Ovary (tissue), 9 donors: ENCODE data around the gene DNMBP. TPM values are rescaled to one million over a fixed set of nuclear protein-coding genes. Genes with fewer than 3 reads are reported as not detected.

ENCODE experiments used
- DNase-seq, 5 donors: peaks; one replicate each; pipeline ENCODE4 v3.0.0-alpha.2; 2019 to 2020
- H3K27ac ChIP-seq, 2 donors: fragments of 200-600 bp; one replicate each; pipeline versions ENCODE4 v1.5.1 to v1.8.0; 2019 to 2022
- H3K27me3 ChIP-seq: fragments of 200-600 bp; one replicate; pipeline ENCODE4 v1.8.0; 2022
- H3K36me3 ChIP-seq: fragments of 200-600 bp; sonication (generic); one replicate; pipeline ENCODE4 v1.5.1; 2019
- H3K4me1 ChIP-seq: one replicate; pipeline ENCODE4 v1.8.1; 2013; ENCODE audit warnings: mild to moderate bottlenecking, moderate library complexity; ENCODE audit not compliant: insufficient read depth
- H3K4me3 ChIP-seq: fragments of 200-600 bp; sonication (generic); one replicate; pipeline ENCODE4 v1.5.1; 2017
- H3K9me3 ChIP-seq, 2 donors: fragments of 200-600 bp in 1 of 2; sonication (generic) in 1 of 2; one replicate each; pipeline versions ENCODE4 v1.5.1 to v1.8.1; 2013 to 2019; ENCODE audit warnings: mild to moderate bottlenecking in 1 of 2, moderate library complexity in 1 of 2
- EP300 ChIP-seq: sonication (generic); formaldehyde crosslinking; IDR thresholded peaks from one replicate; pipeline ENCODE4 v1.6.1; 2017; ENCODE audit warnings: antibody characterized with exemption
- POLR2A ChIP-seq: fragments of 450-650 bp; IDR thresholded peaks from one replicate; pipeline ENCODE4 v1.6.1; 2017; ENCODE audit warnings: antibody characterized with exemption, mild to moderate bottlenecking, moderate library complexity
- WGBS, 3 donors: extraction: QIAGEN DNeasy Blood & Tissue Kit in 1 of 3; methylation state at CpG; one replicate each; pipeline versions ENCODE4 v1.1.5 to v1.1.7; 2013 to 2017; 5-methylcytosine and 5-hydroxymethylcytosine counted together
- intact Hi-C, 4 donors: fragments of 100-400 bp; cut with DNase I; formaldehyde crosslinking; loops; one replicate each; pipeline versions ENCODE4 v1.11.0 to v1.15.1; 2022 to 2023
- polyA plus RNA-seq, 2 donors: library from polyadenylated mRNA; stranded (reverse); fragments of 200-250 nt in 1 of 2; fragments of 350-450 nt in 1 of 2; fragmentation: Illumina TruSeq in 1 of 2; extraction: RNeasy Lipid Tissue Mini Kit (QIAGEN cat#74804) in 1 of 2; gene quantifications; one replicate each; pipeline ENCODE4 v1.2.3, GENCODE V29; 2013 to 2014
- total RNA-seq, 7 donors: library from RNA; depleted of rRNA in 2 of 7; stranded (reverse); fragments of >200 nt in 2 of 7; fragmentation: NEBNext Ultra II Directional in 3 of 7; extraction: Animal tissue kit (Norgen Biotek cat#: 25700) in 3 of 7; gene quantifications; one replicate each; pipeline versions ENCODE4 v1.1.0 to v1.2.4, GENCODE V29; 2016 to 2023
- TF ChIP-seq, protein P1 (sequence below), 3 donors: fragments of 450-650 bp in 2 of 3; fragments of 200-600 bp in 1 of 3; IDR thresholded peaks; one replicate each; pipeline versions ENCODE4 v1.5.1 to v1.8.0; 2016 to 2022; ENCODE audit warnings: antibody characterized with exemption in 3 of 3, mild to moderate bottlenecking in 1 of 3
- donor health status: DM: no; HTN: no; CAD: no; lungs with moderate emphysema.
- donor health status: DM: no; HTN: no; CAD: no.
- donor health status: Bipolar disorder and iron deficiency.
- donor health status: DM: yes; HTN: yes; CAD: no.
- donor health status: DM: no; HTN: no; CAD: no.
- donor health status: DM: yes; HTN: yes; CAD: no.

DNMBP gene
- total and polyA plus RNA-seq, 9 donors: 10.8 to 25.4 (median 20.3) TPM

DNA sequence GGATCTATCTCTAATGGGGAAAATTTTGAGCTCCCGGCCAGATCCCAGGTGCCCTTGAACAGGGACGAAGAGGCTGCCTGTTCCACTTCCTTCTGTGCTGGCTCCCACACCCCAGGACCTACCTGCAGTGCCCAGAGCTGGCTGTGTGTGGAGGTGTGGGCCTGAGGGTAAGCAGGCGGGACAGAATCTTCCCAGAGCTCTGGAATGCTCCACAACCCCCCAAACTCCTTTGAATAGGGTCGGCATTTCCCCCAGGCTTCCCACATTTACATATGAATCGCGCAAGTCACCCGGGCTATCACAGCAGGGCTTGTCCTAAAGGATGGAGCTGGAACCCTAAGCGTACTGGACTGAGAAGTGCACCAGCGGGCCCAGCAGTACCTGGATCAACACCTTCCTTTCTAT, 95.9 kb downstream of the DNMBP start:
- intact Hi-C loops: loop anchor here in 1 of 4 donors (10.0 kb wide), 1 partner anchor 91 kb away; the partner anchor contains the start of gene DNMBP

GRCh38 chr10:99912041-99912440, 97.7 kb downstream of the DNMBP start:
- peaks cover 5% of the 10 kb centered on the region for H3K4me1 ChIP-seq
- intact Hi-C loops: loop anchor here in 1 of 4 donors (10.0 kb wide), 1 partner anchor 93 kb away; the partner anchor contains the start of gene DNMBP
- no peak for TF ChIP-seq POLR2A
- TF ChIP-seq, protein P1, sequence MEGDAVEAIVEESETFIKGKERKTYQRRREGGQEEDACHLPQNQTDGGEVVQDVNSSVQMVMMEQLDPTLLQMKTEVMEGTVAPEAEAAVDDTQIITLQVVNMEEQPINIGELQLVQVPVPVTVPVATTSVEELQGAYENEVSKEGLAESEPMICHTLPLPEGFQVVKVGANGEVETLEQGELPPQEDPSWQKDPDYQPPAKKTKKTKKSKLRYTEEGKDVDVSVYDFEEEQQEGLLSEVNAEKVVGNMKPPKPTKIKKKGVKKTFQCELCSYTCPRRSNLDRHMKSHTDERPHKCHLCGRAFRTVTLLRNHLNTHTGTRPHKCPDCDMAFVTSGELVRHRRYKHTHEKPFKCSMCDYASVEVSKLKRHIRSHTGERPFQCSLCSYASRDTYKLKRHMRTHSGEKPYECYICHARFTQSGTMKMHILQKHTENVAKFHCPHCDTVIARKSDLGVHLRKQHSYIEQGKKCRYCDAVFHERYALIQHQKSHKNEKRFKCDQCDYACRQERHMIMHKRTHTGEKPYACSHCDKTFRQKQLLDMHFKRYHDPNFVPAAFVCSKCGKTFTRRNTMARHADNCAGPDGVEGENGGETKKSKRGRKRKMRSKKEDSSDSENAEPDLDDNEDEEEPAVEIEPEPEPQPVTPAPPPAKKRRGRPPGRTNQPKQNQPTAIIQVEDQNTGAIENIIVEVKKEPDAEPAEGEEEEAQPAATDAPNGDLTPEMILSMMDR (IDR thresholded peaks at IDR 0.05): no peak
- no peak for TF ChIP-seq EP300
- H3K27ac ChIP-seq: no peak overlapping the region
- DNase-seq: no peak
- H3K36me3 ChIP-seq: no peaks in the 10 kb centered on the region
- H3K9me3 ChIP-seq: no peaks in the 10 kb centered on the region
- H3K27me3 ChIP-seq: no peaks in the 10 kb centered on the region
- H3K4me3 ChIP-seq: no peak overlapping the region

More for the DNA sequence above, 95.9 kb downstream of the DNMBP start:
- H3K4me1 ChIP-seq: peaks cover 11% of the 10 kb centered on the region
- no peak for DNase-seq
- WGBS, 3 donors: 75 to 76% (median 76%) methylated on average over 9 of the region's 9 CpGs
- H3K27me3 ChIP-seq: no peaks in the 10 kb centered on the region
- no peak overlapping the region for H3K27ac ChIP-seq
- TF ChIP-seq POLR2A (no peak), EP300 (no peak)
- TF ChIP-seq, protein P1 (IDR thresholded peaks at IDR 0.05): no peak
- no peaks in the 10 kb centered on the region for H3K9me3 ChIP-seq
- no peak overlapping the region for H3K4me3 ChIP-seq
- H3K36me3 ChIP-seq: no peaks in the 10 kb centered on the region

DNA sequence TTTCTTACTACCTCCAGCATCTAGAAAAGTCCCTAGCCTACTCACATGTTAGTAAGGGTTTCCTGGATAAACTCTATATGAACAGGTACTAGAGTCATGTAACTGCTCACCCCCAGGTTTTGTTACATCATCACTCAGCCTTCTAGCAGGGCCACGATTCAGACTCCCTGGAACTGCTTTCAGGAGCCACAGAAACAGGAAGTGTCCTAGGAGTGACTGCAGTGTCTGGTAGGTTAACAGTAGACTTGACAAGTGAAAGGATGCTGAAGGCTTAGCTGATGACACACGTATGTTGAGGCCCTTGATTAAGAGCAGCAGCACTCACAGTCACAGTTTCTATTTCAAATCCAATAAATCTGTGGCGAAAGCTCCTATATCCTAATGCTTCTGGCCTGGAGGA, 101.2 kb downstream of the DNMBP start:
- TF ChIP-seq POLR2A: no peak
- no peak for TF ChIP-seq EP300
- TF ChIP-seq, protein P1 (IDR thresholded peaks at IDR 0.05): no peak
- Histone ChIP-seq H3K4me1 (peaks cover 5% of the 10 kb centered on the region), H3K36me3 (no peaks in the 10 kb centered on the region), H3K4me3 (no peak overlapping the region), H3K27me3 (no peaks in the 10 kb centered on the region), H3K27ac (no peak overlapping the region), H3K9me3 (no peaks in the 10 kb centered on the region)
- DNase-seq: no peak
- intact Hi-C loops: loop anchor here in 1 of 4 donors (5.0 kb wide), 1 partner anchor 99 kb away; the partner anchor contains the start of gene DNMBP
- 88 to 91% (median 89%) methylated on average over 3 of the region's 3 CpGs for WGBS, 3 donors

GRCh38 chr10:99906470-99906869, 103.3 kb downstream of the DNMBP start:
- WGBS, 3 donors: 59 to 67% (median 61%) methylated on average over 9 of the region's 9 CpGs
- peak in 4 of 5 donors; percentile 29 to 55 (median 38) for DNase-seq

More at GRCh38 chr10:99906470-99906869, 103.3 kb downstream of the DNMBP start:
- TF ChIP-seq POLR2A (no peak), EP300 (no peak)
- TF ChIP-seq, protein P1 (IDR thresholded peaks at IDR 0.05): no peak
- no peaks in the 10 kb centered on the region for H3K9me3 ChIP-seq
- intact Hi-C loops: loop anchor here in 1 of 4 donors (5.0 kb wide), 1 partner anchor 101 kb away; the partner anchor contains the start of gene DNMBP
- no peak overlapping the region for H3K27ac ChIP-seq
- H3K36me3 ChIP-seq: no peaks in the 10 kb centered on the region
- H3K4me1 ChIP-seq: peaks cover 2% of the 10 kb centered on the region
- no peaks in the 10 kb centered on the region for H3K27me3 ChIP-seq
- H3K4me3 ChIP-seq: no peak overlapping the region
